Stimulated activated CD8-positive, alpha-beta memory T cell treated with anti-CD3 and anti-CD28 coated beads, Interleukin-12 subunit alpha, Interleukin-12 subunit beta, amount 100 ng/mL, for 1 hour (primary cell): ENCODE data around the gene ZNF84.

Experiments used
- DNase-seq: peaks from one replicate; pipeline ENCODE4 v3.0.0-alpha.2; 2020; ENCODE audit warnings: low read depth

The ZNF84 gene

DNA sequence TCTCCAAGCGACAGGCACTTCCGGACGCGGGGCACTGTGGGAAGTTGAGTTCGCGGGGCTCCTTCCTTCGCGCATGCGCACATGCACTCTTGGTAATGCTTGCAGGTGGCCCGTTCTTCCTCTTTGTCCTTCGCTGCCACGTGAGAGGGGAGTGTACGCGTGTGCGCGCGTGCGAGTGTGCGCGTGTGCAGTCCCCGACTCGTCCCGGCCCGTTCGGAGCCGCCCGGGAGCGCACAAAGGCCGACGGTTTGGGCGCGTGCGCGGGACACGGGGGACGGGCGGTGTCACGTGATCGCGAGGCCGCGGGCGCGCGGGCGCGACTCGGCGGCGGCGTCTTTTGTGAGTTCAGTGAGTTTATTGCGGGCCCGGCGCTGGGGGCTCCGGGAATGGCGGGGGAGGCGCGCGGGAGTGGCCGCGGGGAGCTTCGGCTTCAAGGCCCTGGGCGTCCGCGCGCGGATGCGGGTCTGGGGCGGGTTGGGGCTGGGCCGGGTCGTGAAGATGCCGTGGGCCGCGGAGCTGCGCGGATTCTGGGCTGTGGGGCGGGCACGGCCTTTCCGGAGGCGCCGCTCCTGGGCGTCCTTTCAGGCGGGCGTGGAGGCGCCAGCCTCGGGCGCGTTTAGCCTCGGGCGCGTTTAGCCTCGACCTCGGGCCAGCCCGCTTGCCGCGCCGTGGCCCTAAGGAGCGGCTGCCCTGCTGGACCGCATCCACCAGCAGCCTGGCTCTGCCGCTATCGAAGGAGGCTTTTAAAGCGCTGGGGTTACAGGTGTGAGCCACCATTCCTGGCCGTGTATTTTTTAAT is at the start of gene ZNF84:
Gene ZNF84, plus strand, starts transcription at position 303 of the 799 bp plus-strand sequence. CDS start 3,959 bp downstream, outside the sequence.
- peak; percentile 95 for DNase-seq

DNA sequence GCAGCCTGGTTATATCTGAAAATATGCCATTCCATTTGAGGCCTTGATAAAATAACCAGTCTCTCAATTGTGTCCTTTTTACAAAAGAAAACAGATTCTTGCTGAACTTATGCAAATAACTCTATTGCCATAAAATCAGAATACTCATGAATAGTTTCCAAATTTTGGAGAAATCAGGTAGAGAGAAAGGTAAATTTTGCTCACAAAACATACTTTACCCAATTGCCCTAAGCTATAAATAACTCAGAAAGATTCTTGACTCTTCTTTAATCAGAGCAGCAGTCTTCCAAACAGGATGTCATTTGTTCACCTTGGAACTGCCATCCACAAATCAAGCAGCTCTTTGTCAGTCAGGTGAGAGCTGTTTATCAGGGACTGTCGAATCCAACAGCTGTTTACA is 38.6 kb upstream of the ZNF84 start:
- no peak for DNase-seq

- DNase-seq, result no peak
Observed at GRCh38 chr12:133010657-133011297, 26.5 kb upstream of the ZNF84 start.

- DNase-seq, result no peak
Observed at GRCh38 chr12:133023566-133023965, 13.7 kb upstream of the ZNF84 start.

- no peak for DNase-seq
Observed at GRCh38 chr12:133026996-133027395, 10.3 kb upstream of the ZNF84 start.

GRCh38 chr12:133038118-133038709 is 905 bp downstream of the ZNF84 start:
- no peak for DNase-seq

DNA sequence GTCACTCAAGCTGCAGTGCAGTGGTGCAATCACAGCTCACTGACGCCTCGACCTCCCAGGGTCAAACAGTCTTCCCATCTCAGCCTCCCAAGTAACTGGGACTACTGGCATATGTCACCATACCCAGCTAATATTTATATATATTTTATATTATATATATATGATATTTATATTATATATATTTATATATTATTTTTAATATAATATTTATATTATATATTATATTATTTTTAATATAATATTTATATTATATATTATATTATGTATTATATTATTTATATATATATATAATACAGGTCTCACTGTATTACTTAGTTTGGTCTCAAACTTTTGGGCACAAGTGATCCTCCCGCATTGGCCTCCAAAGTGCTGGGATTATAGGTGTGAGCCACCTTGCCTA is 9.4 kb downstream of the ZNF84 start:
- no peak for DNase-seq

- no peak for DNase-seq
Observed at GRCh38 chr12:133057446-133057845, 20.1 kb downstream of the ZNF84 start.

GRCh38 chr12:133058203-133059113 is 21.1 kb downstream of the ZNF84 start:
- DNase-seq, result no peak

DNA sequence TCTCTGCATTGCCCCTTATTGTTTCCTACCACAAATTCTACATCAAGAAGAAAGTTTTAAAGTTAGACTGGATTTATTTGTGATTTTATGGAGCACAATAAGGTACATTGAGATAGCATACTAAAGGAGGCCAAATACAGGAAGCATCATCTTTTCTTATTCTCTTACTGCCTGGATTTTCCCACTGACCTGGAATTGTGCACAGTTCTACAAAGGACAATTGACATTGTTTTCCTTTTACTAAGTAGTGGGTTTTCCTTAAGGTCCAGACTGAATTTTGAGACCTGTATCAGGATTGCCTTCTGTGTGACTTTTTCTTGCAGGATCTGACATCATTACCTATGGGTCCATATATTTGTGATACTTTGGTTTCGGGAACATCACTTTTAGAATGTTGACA is 24.6 kb downstream of the ZNF84 start:
- no peak for DNase-seq

- DNase-seq, result no peak
Observed at GRCh38 chr12:133063556-133063955, 26.2 kb downstream of the ZNF84 start.

DNA sequence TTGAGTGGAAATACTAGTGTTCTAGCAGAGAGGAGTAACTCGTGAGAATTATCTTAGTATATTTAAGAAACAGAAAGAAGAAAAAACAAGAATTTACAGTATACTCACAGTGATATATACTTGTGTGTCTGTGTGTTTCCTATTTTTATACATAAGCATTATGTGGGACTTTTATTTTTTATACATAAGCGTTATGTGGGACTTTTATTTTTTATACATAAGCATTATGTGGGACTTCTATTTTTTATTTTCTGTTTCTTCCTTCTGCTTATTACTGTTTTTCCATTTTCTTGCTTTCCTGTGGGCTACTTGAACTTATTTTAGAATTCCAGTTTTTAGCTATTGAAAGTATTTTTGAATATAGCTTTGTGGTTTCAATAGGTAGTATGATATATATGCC is 36.5 kb downstream of the ZNF84 start:
- no peak for DNase-seq

DNA sequence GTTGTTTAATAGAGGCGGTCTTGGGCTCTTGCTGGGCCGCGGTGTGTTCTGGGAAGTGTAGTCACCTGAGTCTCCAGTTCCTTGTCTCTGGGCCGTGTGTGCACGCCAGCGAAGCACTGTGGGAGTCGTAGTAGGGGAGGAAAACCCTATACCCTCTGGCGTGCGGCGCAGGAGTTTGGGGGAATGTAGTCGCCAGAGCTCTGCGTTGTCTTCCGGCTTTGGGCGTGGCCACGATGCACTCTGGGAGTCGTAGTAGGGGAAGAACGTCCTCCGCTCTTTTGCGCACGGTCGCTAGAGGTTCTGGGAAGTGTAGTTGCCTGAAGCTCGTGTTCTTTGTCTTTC is 42.7 kb downstream of the ZNF84 start:
- peak; percentile 92 for DNase-seq

GRCh38 chr12:133080368-133081158 is 43.3 kb downstream of the ZNF84 start, which contains the start of gene ZNF140:
Gene ZNF140, plus strand, starts transcription at chr12:133080923. Its CDS starts 398 bp downstream, at chr12:133081321.
- DNase-seq, result peak; percentile 92

- no peak for DNase-seq
Observed at GRCh38 chr12:133081159-133081780, 44.0 kb downstream of the ZNF84 start.

DNA sequence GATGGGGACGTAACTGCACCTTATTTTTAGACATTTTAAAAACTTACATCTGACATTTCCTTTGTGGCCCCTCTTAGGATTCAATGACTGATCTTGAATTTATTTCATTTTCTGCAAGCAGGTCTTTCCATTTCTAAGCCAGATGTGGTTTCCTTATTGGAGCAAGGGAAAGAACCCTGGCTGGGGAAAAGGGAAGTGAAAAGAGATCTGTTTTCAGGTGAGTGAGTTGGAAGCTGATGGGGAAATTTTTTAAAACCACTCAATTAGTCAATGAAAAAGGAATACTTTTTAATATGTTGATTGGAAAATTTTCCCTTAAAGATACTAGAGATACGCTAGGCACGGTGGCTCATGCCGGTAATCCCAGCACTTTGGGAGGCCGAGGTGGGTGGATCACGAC is 46.0 kb downstream of the ZNF84 start:
- DNase-seq, result no peak

GRCh38 chr12:133105620-133106019 is 68.3 kb downstream of the ZNF84 start:
- no peak for DNase-seq

DNA sequence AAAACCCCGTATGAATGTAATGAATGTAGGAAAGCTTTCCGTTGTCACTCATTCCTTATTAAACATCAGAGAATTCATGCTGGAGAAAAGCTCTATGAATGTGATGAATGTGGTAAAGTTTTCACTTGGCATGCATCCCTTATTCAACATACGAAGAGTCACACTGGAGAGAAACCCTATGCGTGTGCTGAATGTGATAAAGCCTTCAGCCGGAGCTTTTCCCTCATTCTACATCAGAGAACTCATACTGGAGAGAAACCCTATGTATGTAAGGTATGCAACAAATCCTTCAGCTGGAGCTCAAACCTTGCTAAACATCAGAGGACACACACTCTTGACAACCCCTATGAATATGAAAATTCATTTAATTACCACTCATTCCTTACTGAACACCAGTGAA is 68.9 kb downstream of the ZNF84 start:
- DNase-seq, result no peak

GRCh38 chr12:133107121-133107520 is 69.8 kb downstream of the ZNF84 start:
- no peak for DNase-seq

- no peak for DNase-seq
Observed at GRCh38 chr12:133108150-133108549, 70.8 kb downstream of the ZNF84 start.
